NB4 (cell line): ENCODE results near the gene HHIPL1.

Experiments
- POLR2A ChIP-seq: IDR thresholded peaks from 2 replicates; pipeline ENCODE4 v1.6.1; 2011; ENCODE audit warnings: mild to moderate bottlenecking; ENCODE audit not compliant: insufficient read length; ENCODE audit errors: extremely low read depth
- TF ChIP-seq, protein P1 (sequence below): IDR thresholded peaks from one replicate; pipeline ENCODE4 v1.5.1; 2012; ENCODE audit warnings: low read depth, low read length

DNA sequence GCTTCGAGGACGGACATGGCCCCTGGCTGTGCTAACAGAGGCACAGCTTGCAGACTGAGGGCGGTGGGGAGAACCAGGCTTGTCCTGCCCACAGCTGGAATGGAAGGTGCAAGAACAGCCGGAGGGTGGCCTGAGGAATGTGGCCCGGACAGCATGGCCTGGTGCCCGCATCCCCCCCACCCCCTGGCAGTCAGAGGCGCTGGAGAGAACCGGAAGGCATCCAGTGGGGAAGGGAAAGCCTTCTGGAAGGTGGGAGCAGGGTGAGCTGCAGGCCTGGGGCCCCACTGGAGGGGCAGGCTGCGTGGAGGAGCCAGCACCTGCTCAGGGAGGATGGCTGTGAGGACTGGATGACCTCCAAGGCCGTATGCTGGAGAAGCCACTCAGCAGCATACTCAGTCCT is 31.0 kb downstream of the HHIPL1 start:
- TF ChIP-seq POLR2A = no peak
- TF ChIP-seq, protein P1, sequence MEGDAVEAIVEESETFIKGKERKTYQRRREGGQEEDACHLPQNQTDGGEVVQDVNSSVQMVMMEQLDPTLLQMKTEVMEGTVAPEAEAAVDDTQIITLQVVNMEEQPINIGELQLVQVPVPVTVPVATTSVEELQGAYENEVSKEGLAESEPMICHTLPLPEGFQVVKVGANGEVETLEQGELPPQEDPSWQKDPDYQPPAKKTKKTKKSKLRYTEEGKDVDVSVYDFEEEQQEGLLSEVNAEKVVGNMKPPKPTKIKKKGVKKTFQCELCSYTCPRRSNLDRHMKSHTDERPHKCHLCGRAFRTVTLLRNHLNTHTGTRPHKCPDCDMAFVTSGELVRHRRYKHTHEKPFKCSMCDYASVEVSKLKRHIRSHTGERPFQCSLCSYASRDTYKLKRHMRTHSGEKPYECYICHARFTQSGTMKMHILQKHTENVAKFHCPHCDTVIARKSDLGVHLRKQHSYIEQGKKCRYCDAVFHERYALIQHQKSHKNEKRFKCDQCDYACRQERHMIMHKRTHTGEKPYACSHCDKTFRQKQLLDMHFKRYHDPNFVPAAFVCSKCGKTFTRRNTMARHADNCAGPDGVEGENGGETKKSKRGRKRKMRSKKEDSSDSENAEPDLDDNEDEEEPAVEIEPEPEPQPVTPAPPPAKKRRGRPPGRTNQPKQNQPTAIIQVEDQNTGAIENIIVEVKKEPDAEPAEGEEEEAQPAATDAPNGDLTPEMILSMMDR = no peak
